Parathyroid adenoma (tissue), 2 donors: ENCODE results near the gene CIDEB.

Experiments
- H2AFZ ChIP-seq: fragments of 300-600 bp; sonication (generic); one replicate; pipeline ENCODE4 v1.7.0; 2017; ENCODE audit warnings: antibody characterized with exemption, mild to moderate bottlenecking
- H3K27ac ChIP-seq: fragments of 300-600 bp; sonication (generic); one replicate; pipeline ENCODE4 v1.7.0; 2017
- H3K27me3 ChIP-seq: fragments of 300-600 bp; sonication (generic); one replicate; pipeline ENCODE4 v1.7.0; 2017; ENCODE audit warnings: low read length; ENCODE audit not compliant: control insufficient read depth, insufficient read depth
- H3K36me3 ChIP-seq: fragments of 300-600 bp; sonication (generic); one replicate; pipeline ENCODE4 v1.7.0; 2017; ENCODE audit warnings: low read length; ENCODE audit not compliant: control insufficient read depth, insufficient read depth
- H3K4me1 ChIP-seq: fragments of 300-600 bp; sonication (generic); one replicate; pipeline ENCODE4 v1.7.0; 2017; ENCODE audit warnings: control low read depth
- H3K4me2 ChIP-seq: fragments of 300-600 bp; sonication (generic); one replicate; pipeline ENCODE4 v1.7.0; 2017; ENCODE audit warnings: low read length
- H3K4me3 ChIP-seq: fragments of 300-600 bp; sonication (generic); one replicate; pipeline ENCODE4 v1.7.0; 2017; ENCODE audit warnings: low read depth, low read length
- H3K79me2 ChIP-seq: fragments of 300-600 bp; sonication (generic); one replicate; pipeline ENCODE4 v1.7.0; 2017; ENCODE audit warnings: control low read depth
- H3K9ac ChIP-seq: fragments of 300-600 bp; sonication (generic); one replicate; pipeline ENCODE4 v1.7.0; 2017; ENCODE audit warnings: mild to moderate bottlenecking
- H3K9me3 ChIP-seq: fragments of 300-600 bp; sonication (generic); one replicate; pipeline ENCODE4 v1.7.0; 2017; ENCODE audit warnings: low read length; ENCODE audit not compliant: control insufficient read depth
- TF ChIP-seq, protein P1 (sequence below): fragments of 300-600 bp; sonication (generic); IDR thresholded peaks from one replicate; pipeline ENCODE4 v1.7.0; 2017; ENCODE audit warnings: antibody characterized with exemption, mild to moderate bottlenecking
- donor health status: primary hyperparathyroidism.

Gene CIDEB

DNA sequence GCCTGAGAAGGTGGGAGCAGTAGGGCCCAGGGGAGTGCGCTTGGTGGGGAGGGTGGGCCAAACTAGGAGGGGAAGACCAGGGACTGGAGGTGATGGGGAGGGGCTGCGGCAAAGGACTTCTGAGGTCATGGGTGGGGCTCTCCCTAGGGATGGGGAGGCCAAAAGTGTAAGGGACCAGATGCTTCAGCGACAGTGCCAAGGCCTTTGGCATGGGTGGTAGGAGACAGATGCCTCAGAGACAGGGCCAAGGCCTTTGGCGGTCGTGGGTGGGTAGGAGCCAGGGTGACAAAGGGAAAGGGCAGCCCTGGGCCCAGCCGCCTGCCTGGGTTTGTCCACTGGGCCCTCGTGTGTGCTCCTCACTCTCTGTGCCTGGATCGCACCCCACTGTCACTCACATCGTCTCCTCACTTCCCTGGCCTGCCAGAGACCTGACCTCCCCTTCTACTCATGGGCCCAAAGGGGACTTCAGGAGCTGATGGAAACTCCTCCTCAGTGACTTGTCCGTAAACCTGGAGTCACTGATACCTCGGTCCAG, 23.2 kb downstream of the CIDEB start:
- H3K4me2 ChIP-seq, result no peak overlapping the region
- H3K36me3 ChIP-seq, result no peaks in the 10 kb centered on the region
- no peak overlapping the region for H3K9ac ChIP-seq
- H3K4me3 ChIP-seq, result no peak overlapping the region
- H3K79me2 ChIP-seq, result no peaks in the 10 kb centered on the region
- no peaks in the 10 kb centered on the region for H3K27me3 ChIP-seq
- no peak overlapping the region for H2AFZ ChIP-seq
- H3K9me3 ChIP-seq, result no peaks in the 10 kb centered on the region
- no peaks in the 10 kb centered on the region for H3K4me1 ChIP-seq
- TF ChIP-seq, protein P1, sequence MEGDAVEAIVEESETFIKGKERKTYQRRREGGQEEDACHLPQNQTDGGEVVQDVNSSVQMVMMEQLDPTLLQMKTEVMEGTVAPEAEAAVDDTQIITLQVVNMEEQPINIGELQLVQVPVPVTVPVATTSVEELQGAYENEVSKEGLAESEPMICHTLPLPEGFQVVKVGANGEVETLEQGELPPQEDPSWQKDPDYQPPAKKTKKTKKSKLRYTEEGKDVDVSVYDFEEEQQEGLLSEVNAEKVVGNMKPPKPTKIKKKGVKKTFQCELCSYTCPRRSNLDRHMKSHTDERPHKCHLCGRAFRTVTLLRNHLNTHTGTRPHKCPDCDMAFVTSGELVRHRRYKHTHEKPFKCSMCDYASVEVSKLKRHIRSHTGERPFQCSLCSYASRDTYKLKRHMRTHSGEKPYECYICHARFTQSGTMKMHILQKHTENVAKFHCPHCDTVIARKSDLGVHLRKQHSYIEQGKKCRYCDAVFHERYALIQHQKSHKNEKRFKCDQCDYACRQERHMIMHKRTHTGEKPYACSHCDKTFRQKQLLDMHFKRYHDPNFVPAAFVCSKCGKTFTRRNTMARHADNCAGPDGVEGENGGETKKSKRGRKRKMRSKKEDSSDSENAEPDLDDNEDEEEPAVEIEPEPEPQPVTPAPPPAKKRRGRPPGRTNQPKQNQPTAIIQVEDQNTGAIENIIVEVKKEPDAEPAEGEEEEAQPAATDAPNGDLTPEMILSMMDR, result no peak
- H3K27ac ChIP-seq, result no peak overlapping the region

DNA sequence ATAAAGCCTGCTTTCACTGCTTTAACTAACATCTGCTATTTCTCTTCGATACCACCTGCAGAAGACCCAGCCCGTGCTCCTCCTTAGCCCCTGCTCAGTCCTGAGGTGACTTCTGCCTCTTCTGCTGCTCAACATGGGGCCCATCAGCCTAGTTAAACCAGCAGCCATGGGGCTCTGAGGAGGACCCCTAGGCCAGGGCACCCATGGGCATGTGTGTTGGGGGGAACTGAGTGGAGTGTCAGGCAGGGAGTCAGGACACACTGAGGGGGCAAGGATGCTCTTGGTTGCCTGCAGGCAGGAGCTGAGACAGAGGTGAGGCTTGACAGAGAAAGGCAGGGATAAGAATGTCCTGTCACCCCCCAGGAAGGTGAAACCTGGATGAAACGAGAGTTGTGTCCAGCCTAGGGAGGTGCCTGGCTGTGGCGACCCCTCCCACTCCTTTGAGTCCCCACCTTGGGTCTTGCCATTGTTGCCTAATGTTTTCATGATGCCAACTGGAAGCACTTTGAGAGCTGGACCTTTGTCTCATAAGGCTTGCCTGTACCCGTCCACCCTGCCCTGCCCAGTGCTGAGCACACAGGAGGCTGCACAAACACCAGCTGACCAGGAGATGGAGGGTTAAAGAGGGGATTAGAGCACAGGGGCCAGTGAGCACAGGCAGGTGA, 23.8 kb downstream of the CIDEB start:
- Histone ChIP-seq H3K4me3 (no peak overlapping the region), H3K9me3 (no peaks in the 10 kb centered on the region), H3K79me2 (no peaks in the 10 kb centered on the region), H3K4me1 (no peaks in the 10 kb centered on the region), H3K27ac (no peak overlapping the region), H2AFZ (no peak overlapping the region), H3K4me2 (no peak overlapping the region), H3K27me3 (no peaks in the 10 kb centered on the region), H3K9ac (no peak overlapping the region), H3K36me3 (no peaks in the 10 kb centered on the region)
- TF ChIP-seq, protein P1, result no peak

DNA sequence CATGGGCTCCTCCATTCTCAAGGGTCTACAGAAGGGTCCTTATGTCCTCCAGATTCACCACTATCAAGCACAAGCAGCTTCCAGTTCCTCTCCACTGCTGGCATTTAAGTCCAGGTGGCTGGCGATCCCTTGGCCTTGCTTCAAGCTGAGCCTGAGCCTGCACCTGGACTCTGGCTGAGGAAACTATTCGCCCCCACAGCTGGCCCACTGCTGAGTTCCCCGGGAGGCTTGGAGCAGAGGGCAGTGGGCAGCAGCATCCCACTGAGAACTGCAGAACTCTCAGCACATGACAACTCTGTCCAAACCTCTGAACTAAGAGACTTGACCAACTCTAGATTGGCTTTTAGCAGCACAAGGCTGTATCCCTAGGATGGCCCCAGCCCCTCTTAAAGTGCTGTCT, 25.0 kb downstream of the CIDEB start:
- H3K27ac ChIP-seq, result no peak overlapping the region
- no peak overlapping the region for H3K4me3 ChIP-seq
- H3K4me1 ChIP-seq, result no peaks in the 10 kb centered on the region
- no peaks in the 10 kb centered on the region for H3K79me2 ChIP-seq
- no peak overlapping the region for H2AFZ ChIP-seq
- no peaks in the 10 kb centered on the region for H3K27me3 ChIP-seq
- no peak overlapping the region for H3K4me2 ChIP-seq
- H3K9me3 ChIP-seq, result no peaks in the 10 kb centered on the region
- TF ChIP-seq, protein P1, result no peak
- H3K9ac ChIP-seq, result no peak overlapping the region
- H3K36me3 ChIP-seq, result no peaks in the 10 kb centered on the region

DNA sequence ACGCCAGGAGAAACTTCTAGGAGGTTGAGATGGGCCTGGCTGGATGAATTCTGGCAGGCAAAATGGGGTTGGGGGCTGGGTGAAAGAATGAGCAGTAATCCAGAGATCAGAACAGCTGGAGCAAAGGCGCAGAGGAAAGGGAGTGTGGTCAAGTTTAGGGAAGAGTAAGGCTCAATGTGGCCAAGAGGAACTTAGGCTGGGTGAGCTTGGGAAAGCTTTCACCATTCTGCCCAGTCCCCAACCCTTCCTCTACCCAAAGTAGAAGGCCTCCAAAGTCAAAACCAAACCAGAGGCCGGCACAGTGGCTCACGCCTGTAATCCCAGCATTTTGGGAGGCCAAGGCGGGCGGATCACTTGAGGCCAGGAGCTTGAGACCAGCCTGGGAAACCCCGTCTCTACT, 26.1 kb downstream of the CIDEB start:
- H3K9ac ChIP-seq, result no peak overlapping the region
- H3K36me3 ChIP-seq, result no peaks in the 10 kb centered on the region
- H3K27ac ChIP-seq, result no peak overlapping the region
- no peaks in the 10 kb centered on the region for H3K79me2 ChIP-seq
- no peak overlapping the region for H3K4me3 ChIP-seq
- no peak overlapping the region for H3K4me2 ChIP-seq
- H3K9me3 ChIP-seq, result no peaks in the 10 kb centered on the region
- no peak overlapping the region for H2AFZ ChIP-seq
- H3K4me1 ChIP-seq, result no peaks in the 10 kb centered on the region
- TF ChIP-seq, protein P1, result no peak
- no peaks in the 10 kb centered on the region for H3K27me3 ChIP-seq
